Astrocyte (in vitro differentiated cells and primary cell): ENCODE results near the gene PEAK1. TPM values are rescaled to one million over a fixed set of nuclear protein-coding genes. Genes with fewer than 3 reads are reported as not detected.

Source experiments
- DNase-seq: peaks from one replicate; pipeline ENCODE4 v3.0.0-alpha.2; 2010; ENCODE audit warnings: low read depth
- FAIRE-seq: peaks from 2 replicates; lab custom pipeline; 2011; peaks lifted over from hg19 to GRCh38; lab: Jason Lieb, UNC
- H2AFZ ChIP-seq: 2 replicates; pipeline ENCODE4 v1.6.0; 2012; ENCODE audit warnings: low read depth, low read length, inconsistent platforms
- H3K27ac ChIP-seq: 2 replicates; pipeline ENCODE4 v1.5.1; 2011; ENCODE audit warnings: low read depth, low read length, inconsistent platforms
- H3K27me3 ChIP-seq: 2 replicates; pipeline ENCODE4 v1.6.0; 2011; ENCODE audit warnings: low read length, inconsistent platforms; ENCODE audit not compliant: insufficient read depth
- H3K36me3 ChIP-seq: 2 replicates; pipeline ENCODE4 v1.5.1; 2011; ENCODE audit warnings: low read length, inconsistent platforms; ENCODE audit not compliant: insufficient read depth
- H3K4me1 ChIP-seq: 2 replicates; pipeline ENCODE4 v1.5.1; 2011; ENCODE audit warnings: low read length, inconsistent platforms; ENCODE audit not compliant: insufficient read depth
- H3K4me2 ChIP-seq: 2 replicates; pipeline ENCODE4 v1.6.0; 2012; ENCODE audit warnings: low read length, inconsistent platforms
- H3K4me3 ChIP-seq: 2 replicates; pipeline ENCODE4 v1.5.1; 2011; ENCODE audit warnings: low read depth, mild to moderate bottlenecking, low read length, inconsistent platforms; ENCODE audit not compliant: insufficient read depth
- H3K79me2 ChIP-seq: 2 replicates; pipeline ENCODE4 v1.6.0; 2012; ENCODE audit warnings: mild to moderate bottlenecking, low read length, inconsistent platforms; ENCODE audit not compliant: insufficient read depth
- H3K9ac ChIP-seq: 2 replicates; pipeline ENCODE4 v1.6.0; 2012; ENCODE audit warnings: mild to moderate bottlenecking, low read length, inconsistent platforms
- H3K9me3 ChIP-seq: 2 replicates; pipeline ENCODE4 v1.5.1; 2012; ENCODE audit warnings: low read depth, mild to moderate bottlenecking, low read length, inconsistent platforms; ENCODE audit not compliant: insufficient read depth
- H4K20me1 ChIP-seq: 2 replicates; pipeline ENCODE4 v1.6.0; 2012; ENCODE audit warnings: low read length, inconsistent platforms; ENCODE audit not compliant: insufficient read depth
- H3K27ac Mint-ChIP-seq: one replicate; pipeline ENCODE4 v1.8.0; 2021; ENCODE audit warnings: mild to moderate bottlenecking, mixed read lengths; ENCODE audit not compliant: unreplicated experiment
- H3K27me3 Mint-ChIP-seq: one replicate; pipeline ENCODE4 v1.8.0; 2021; ENCODE audit warnings: low read depth, mixed read lengths; ENCODE audit not compliant: unreplicated experiment
- H3K36me3 Mint-ChIP-seq: one replicate; pipeline ENCODE4 v1.8.0; 2021; ENCODE audit warnings: low read depth, mixed read lengths; ENCODE audit not compliant: unreplicated experiment
- H3K4me1 Mint-ChIP-seq: one replicate; pipeline ENCODE4 v1.8.0; 2021; ENCODE audit warnings: low read depth, mixed read lengths; ENCODE audit not compliant: unreplicated experiment
- H3K4me3 Mint-ChIP-seq: one replicate; pipeline ENCODE4 v1.8.0; 2021; ENCODE audit warnings: mild to moderate bottlenecking, moderate library complexity, mixed read lengths; ENCODE audit not compliant: unreplicated experiment
- H3K9me3 Mint-ChIP-seq: one replicate; pipeline ENCODE4 v1.8.0; 2021; ENCODE audit warnings: mild to moderate bottlenecking, mixed read lengths; ENCODE audit not compliant: unreplicated experiment
- EZH2 ChIP-seq: IDR thresholded peaks from 2 replicates; pipeline ENCODE4 v1.6.1; 2012; ENCODE audit warnings: mild to moderate bottlenecking, low read length, inconsistent platforms; ENCODE audit not compliant: insufficient read depth
- total RNA-seq: library from RNA; stranded (reverse); gene quantifications from 2 replicates; pipeline ENCODE4 v1.2.1, GENCODE V29; 2021
- TF ChIP-seq, protein P1 (sequence below): IDR thresholded peaks from 2 replicates; pipeline ENCODE4 v1.5.1; 2011; ENCODE audit warnings: low read depth, mild to moderate bottlenecking, inconsistent platforms, low read length, moderate library complexity; ENCODE audit not compliant: insufficient read depth

Gene PEAK1
- total RNA-seq, 1 donor from 2014 or later, result 62.3 TPM

DNA sequence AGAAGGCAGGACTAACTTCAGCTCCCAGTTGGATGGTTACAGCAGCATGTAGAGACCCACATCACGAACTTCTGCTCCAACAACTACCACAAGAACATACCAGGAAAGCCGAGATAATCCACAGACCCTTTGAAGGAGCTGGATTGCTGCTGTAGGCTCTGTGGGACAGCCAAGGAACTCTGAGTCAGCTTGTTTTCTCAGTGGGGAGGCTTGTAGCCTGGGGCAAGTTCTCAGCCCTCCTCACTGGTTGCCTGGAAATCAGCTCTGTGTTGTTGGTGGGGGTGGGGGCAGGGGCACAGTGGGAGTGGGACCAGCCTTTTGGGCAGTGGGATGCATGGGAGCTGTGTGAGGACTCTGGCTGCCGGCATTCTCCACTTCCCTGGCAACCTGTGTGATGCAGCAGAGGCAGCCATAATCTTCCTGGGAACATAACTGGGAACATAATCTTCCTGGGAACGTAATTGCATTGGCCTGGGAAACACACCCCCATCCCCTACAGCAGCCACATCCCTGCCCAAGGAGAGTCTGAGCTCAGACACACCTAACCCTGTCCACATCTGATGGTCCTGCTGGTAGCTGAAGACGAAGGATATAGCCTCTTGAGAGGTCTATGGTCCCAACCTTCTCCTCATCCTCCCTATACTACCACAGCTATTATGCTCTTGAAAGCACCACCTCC lies 153.1 kb downstream of the PEAK1 start:
- no peaks in the 10 kb centered on the region for H3K27me3 Mint-ChIP-seq
- no peak overlapping the region for H3K4me3 Mint-ChIP-seq
- Histone ChIP-seq H3K4me1 (peaks cover 12% of the 10 kb centered on the region), H3K79me2 (peaks cover 3% of the 10 kb centered on the region), H3K4me2 (peak overlapping the region; percentile 22), H3K27ac (peak overlapping the region; percentile 60), H4K20me1 (peaks cover 26% of the 10 kb centered on the region), H3K36me3 (no peaks in the 10 kb centered on the region), H3K9me3 (no peaks in the 10 kb centered on the region), H2AFZ (no peak overlapping the region), H3K9ac (peak overlapping the region; percentile 28), H3K4me3 (no peak overlapping the region), H3K27me3 (no peaks in the 10 kb centered on the region)
- peaks cover 9% of the 10 kb centered on the region for H3K9me3 Mint-ChIP-seq
- DNase-seq, result peak; percentile 91
- peaks cover 12% of the 10 kb centered on the region for H3K36me3 Mint-ChIP-seq
- no peak overlapping the region for H3K27ac Mint-ChIP-seq
- FAIRE-seq, result peak; percentile 37
- TF ChIP-seq, protein P1, sequence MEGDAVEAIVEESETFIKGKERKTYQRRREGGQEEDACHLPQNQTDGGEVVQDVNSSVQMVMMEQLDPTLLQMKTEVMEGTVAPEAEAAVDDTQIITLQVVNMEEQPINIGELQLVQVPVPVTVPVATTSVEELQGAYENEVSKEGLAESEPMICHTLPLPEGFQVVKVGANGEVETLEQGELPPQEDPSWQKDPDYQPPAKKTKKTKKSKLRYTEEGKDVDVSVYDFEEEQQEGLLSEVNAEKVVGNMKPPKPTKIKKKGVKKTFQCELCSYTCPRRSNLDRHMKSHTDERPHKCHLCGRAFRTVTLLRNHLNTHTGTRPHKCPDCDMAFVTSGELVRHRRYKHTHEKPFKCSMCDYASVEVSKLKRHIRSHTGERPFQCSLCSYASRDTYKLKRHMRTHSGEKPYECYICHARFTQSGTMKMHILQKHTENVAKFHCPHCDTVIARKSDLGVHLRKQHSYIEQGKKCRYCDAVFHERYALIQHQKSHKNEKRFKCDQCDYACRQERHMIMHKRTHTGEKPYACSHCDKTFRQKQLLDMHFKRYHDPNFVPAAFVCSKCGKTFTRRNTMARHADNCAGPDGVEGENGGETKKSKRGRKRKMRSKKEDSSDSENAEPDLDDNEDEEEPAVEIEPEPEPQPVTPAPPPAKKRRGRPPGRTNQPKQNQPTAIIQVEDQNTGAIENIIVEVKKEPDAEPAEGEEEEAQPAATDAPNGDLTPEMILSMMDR, result no peak
- TF ChIP-seq EZH2, result no peak
- peaks cover 19% of the 10 kb centered on the region for H3K4me1 Mint-ChIP-seq

DNA sequence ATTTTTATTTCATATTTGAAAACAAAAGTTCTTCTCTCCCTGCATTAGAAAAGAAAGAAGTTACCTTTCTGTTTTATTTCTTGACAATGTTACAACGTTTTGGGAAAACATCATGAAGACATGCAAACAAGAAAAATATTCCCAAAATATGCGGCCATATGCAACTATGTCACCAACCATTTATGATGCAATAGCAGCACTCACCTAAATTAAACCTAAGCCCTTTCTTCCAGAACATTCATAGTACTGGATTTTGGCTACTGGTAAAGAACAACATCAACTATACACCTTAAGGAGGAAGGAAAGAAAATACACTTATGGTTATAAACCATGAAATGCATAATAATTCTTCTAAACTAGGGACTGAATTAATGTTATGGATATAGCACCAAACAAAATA lies 164.5 kb downstream of the PEAK1 start:
- H3K79me2 ChIP-seq, result no peaks in the 10 kb centered on the region
- no peak for DNase-seq
- Mint-ChIP-seq H3K4me1 (no peaks in the 10 kb centered on the region), H3K4me3 (no peak overlapping the region), H3K9me3 (peaks cover 7% of the 10 kb centered on the region), H3K27me3 (no peaks in the 10 kb centered on the region), H3K36me3 (peaks cover 17% of the 10 kb centered on the region), H3K27ac (no peak overlapping the region)
- no peak for TF ChIP-seq EZH2
- TF ChIP-seq, protein P1, result no peak
- no peak for FAIRE-seq
- H3K36me3 ChIP-seq, result peaks cover 3% of the 10 kb centered on the region
- H3K4me2 ChIP-seq, result no peak overlapping the region
- no peak overlapping the region for H3K4me3 ChIP-seq
- no peaks in the 10 kb centered on the region for H3K27me3 ChIP-seq
- no peak overlapping the region for H2AFZ ChIP-seq
- no peak overlapping the region for H3K9ac ChIP-seq
- peaks cover 3% of the 10 kb centered on the region for H3K4me1 ChIP-seq
- H3K9me3 ChIP-seq, result no peaks in the 10 kb centered on the region
- no peak overlapping the region for H3K27ac ChIP-seq
- H4K20me1 ChIP-seq, result no peaks in the 10 kb centered on the region

DNA sequence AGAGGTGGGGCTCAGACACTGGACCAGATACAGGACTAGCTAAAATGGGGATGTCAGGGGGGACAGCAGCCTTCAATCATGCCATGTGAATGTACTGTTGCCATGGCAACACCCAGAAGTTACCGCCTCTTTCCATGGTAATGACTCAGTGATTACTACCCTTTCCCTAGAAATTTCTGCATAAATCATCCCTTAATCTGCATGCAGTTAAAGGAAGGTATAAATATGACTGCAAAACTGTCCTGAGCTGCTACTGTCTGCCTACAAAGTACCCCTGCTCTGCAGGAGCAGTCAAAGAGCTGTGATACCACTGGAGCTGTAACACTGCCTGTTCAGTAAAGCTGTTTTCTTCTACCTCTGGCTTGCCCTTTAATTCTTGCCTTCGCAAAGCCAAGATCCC lies 168.2 kb downstream of the PEAK1 start:
- Mint-ChIP-seq H3K4me1 (no peaks in the 10 kb centered on the region), H3K36me3 (peaks cover 4% of the 10 kb centered on the region), H3K4me3 (no peak overlapping the region), H3K27ac (no peak overlapping the region), H3K9me3 (no peaks in the 10 kb centered on the region), H3K27me3 (no peaks in the 10 kb centered on the region)
- Histone ChIP-seq H3K4me1 (peaks cover 3% of the 10 kb centered on the region), H3K27ac (no peak overlapping the region), H4K20me1 (no peaks in the 10 kb centered on the region), H3K9me3 (no peaks in the 10 kb centered on the region), H3K9ac (no peak overlapping the region), H3K4me3 (no peak overlapping the region), H3K36me3 (peaks cover 12% of the 10 kb centered on the region), H3K27me3 (no peaks in the 10 kb centered on the region), H3K79me2 (no peaks in the 10 kb centered on the region), H2AFZ (no peak overlapping the region), H3K4me2 (no peak overlapping the region)
- no peak for FAIRE-seq
- TF ChIP-seq, protein P1, result no peak
- no peak for TF ChIP-seq EZH2
- DNase-seq, result peak; percentile 8
